Neuronal stem cell (in vitro differentiated cells): ENCODE results near the gene ANKS1B.

ENCODE experiments used
- DNase-seq: peaks from one replicate; pipeline ENCODE4 v3.0.0-alpha.2; 2013; ENCODE audit warnings: low spot score
- H2AFZ ChIP-seq: one replicate; pipeline ENCODE4 v1.6.1; 2013; ENCODE audit warnings: mild to moderate bottlenecking, low read length, inconsistent platforms
- H2AK5ac ChIP-seq: 2 replicates; pipeline ENCODE4 v1.6.1; 2013; ENCODE audit warnings: low read depth, mild to moderate bottlenecking, inconsistent platforms, low read length, moderate library complexity, mixed read lengths
- H2BK120ac ChIP-seq: 2 replicates; pipeline ENCODE4 v1.6.1; 2013; ENCODE audit warnings: low read depth, mild to moderate bottlenecking, inconsistent platforms, low read length, moderate library complexity, mixed read lengths
- H2BK12ac ChIP-seq: one replicate; pipeline ENCODE4 v1.6.1; 2013; ENCODE audit warnings: low read length, inconsistent platforms
- H2BK15ac ChIP-seq: 2 replicates; pipeline ENCODE4 v1.6.1; 2013; ENCODE audit warnings: mild to moderate bottlenecking, low read length, inconsistent platforms, mixed read lengths
- H2BK5ac ChIP-seq: one replicate; pipeline ENCODE4 v1.6.1; 2013; ENCODE audit warnings: inconsistent platforms, mild to moderate bottlenecking, low read length, moderate library complexity
- H3K14ac ChIP-seq: one replicate; pipeline ENCODE4 v1.6.1; 2013; ENCODE audit warnings: low read length, inconsistent platforms
- H3K18ac ChIP-seq: 2 replicates; pipeline ENCODE4 v1.6.1; 2013; ENCODE audit warnings: low read length, inconsistent platforms
- H3K23ac ChIP-seq: 2 replicates; pipeline ENCODE4 v1.6.1; 2013; ENCODE audit warnings: low read depth, mild to moderate bottlenecking, mixed read lengths, low read length, inconsistent platforms; ENCODE audit not compliant: poor library complexity
- H3K27ac ChIP-seq: replicated peaks from 3 replicates; pipeline ENCODE4 v1.5.1; 2013; ENCODE audit warnings: low read length, inconsistent platforms
- H3K27me3 ChIP-seq, 3 experiments: 2 replicates each; pipeline ENCODE4 v1.6.1; 2013; ENCODE audit warnings: low read length in 3 of 3, mild to moderate bottlenecking in 2 of 3, inconsistent platforms in 1 of 3, low read depth in 1 of 3, mixed read lengths in 1 of 3, moderate library complexity in 1 of 3; ENCODE audit not compliant: control insufficient read depth in 3 of 3, insufficient read depth in 3 of 3
- H3K36me3 ChIP-seq, 2 donors: replicated peaks in 1 of 2; 2 replicates each; pipeline ENCODE4 v1.6.1; 2013; ENCODE audit warnings: low read length in 2 of 2; ENCODE audit not compliant: control insufficient read depth in 2 of 2, insufficient read depth in 2 of 2
- H3K4ac ChIP-seq: 2 replicates; pipeline ENCODE4 v1.6.1; 2013; ENCODE audit warnings: inconsistent platforms, mild to moderate bottlenecking, low read length, moderate library complexity
- H3K4me1 ChIP-seq, 2 donors: 1 replicate in 1 of 2; 2 replicates in 1 of 2; pipeline ENCODE4 v1.6.1; 2013; ENCODE audit warnings: low read length in 2 of 2, low read depth in 1 of 2; ENCODE audit not compliant: control insufficient read depth in 2 of 2, insufficient read depth in 1 of 2
- H3K4me2 ChIP-seq: one replicate; pipeline ENCODE4 v1.6.1; 2013; ENCODE audit warnings: mild to moderate bottlenecking, low read length, inconsistent platforms; ENCODE audit not compliant: insufficient read depth, poor library complexity, severe bottlenecking
- H3K4me3 ChIP-seq, 2 donors: 2 replicates each; pipeline ENCODE4 v1.5.1; 2013; ENCODE audit warnings: low read length in 2 of 2, mild to moderate bottlenecking in 2 of 2, inconsistent platforms in 1 of 2, moderate library complexity in 1 of 2
- H3K79me1 ChIP-seq: one replicate; pipeline ENCODE4 v1.6.1; 2013; ENCODE audit warnings: low read depth, mild to moderate bottlenecking, inconsistent platforms, low read length, moderate library complexity
- H3K9ac ChIP-seq: one replicate; pipeline ENCODE4 v1.6.1; 2013; ENCODE audit warnings: mild to moderate bottlenecking, low read depth, low read length, inconsistent platforms; ENCODE audit not compliant: poor library complexity
- H3K9me3 ChIP-seq, 2 donors: replicated peaks in 1 of 2; 2 replicates each; pipeline versions ENCODE3 to v1.6.1; 2013; ENCODE audit warnings: low read length in 2 of 2, mild to moderate bottlenecking in 2 of 2, inconsistent platforms in 1 of 2, low read depth in 1 of 2, mixed read lengths in 1 of 2, moderate library complexity in 1 of 2; ENCODE audit not compliant: control insufficient read depth in 2 of 2, insufficient read depth in 1 of 2
- H4K8ac ChIP-seq: one replicate; pipeline ENCODE4 v1.6.1; 2013; ENCODE audit warnings: low read depth, mild to moderate bottlenecking, inconsistent platforms, low read length, moderate library complexity
- H4K91ac ChIP-seq: one replicate; pipeline ENCODE4 v1.6.1; 2013; ENCODE audit warnings: low read length, low read depth, mild to moderate bottlenecking, inconsistent platforms; ENCODE audit not compliant: poor library complexity
- WGBS, 2 donors: extraction: QIAGEN DNeasy Blood & Tissue Kit; methylation state at CpG; one replicate each; pipeline ENCODE4 v1.1.7; 2013; ENCODE audit warnings: missing lambda C conversion rate in 2 of 2, mixed read lengths in 1 of 2; ENCODE audit not compliant: insufficient read length in 2 of 2, insufficient replicate concordance in 1 of 2; ENCODE audit errors: extremely low coverage in 2 of 2; 5-methylcytosine and 5-hydroxymethylcytosine counted together

Gene ANKS1B

DNA sequence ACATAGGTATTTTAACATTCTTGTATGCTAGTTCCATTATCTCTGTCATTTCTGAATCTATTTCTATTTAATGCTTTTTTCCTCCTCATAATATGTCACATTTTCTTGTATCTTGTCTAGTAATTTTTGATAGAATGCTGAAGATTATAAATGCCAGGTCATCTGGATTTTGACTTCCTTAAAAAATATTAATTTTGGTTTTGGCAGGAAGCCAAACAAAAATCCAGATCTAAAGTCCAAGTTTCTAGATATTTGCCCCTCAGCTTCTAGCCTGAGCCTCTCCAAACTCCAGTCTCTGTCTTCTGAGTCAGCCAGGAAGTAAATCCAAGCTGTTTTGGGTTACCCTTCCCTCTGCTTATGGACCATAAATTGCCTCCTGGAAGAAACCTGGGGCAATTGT lies 1004.2 kb downstream of the ANKS1B start:
- Histone ChIP-seq H2BK120ac (no peak overlapping the region), H3K4me1 (no peaks in the 10 kb centered on the region), H3K36me3 (no peaks in the 10 kb centered on the region), H2AFZ (no peak overlapping the region), H4K91ac (no peak overlapping the region), H3K79me1 (no peaks in the 10 kb centered on the region), H2BK15ac (no peak overlapping the region), H2BK12ac (no peak overlapping the region), H3K9ac (no peak overlapping the region), H3K4me3 (no peak overlapping the region), H3K14ac (no peak overlapping the region), H3K9me3 (peaks cover 0 to 3% of the 10 kb centered on the region in 2 donors), H2AK5ac (no peak overlapping the region), H4K8ac (no peak overlapping the region), H3K4me2 (no peak overlapping the region), H3K18ac (no peak overlapping the region), H2BK5ac (no peak overlapping the region), H3K27ac (no peak overlapping the region), H3K23ac (no peak overlapping the region), H3K4ac (no peak overlapping the region), H3K27me3 (no peaks in the 10 kb centered on the region)
- DNase-seq: no peak

- Histone ChIP-seq H3K14ac (no peak overlapping the region), H4K8ac (no peak overlapping the region), H3K4ac (no peak overlapping the region), H2BK15ac (no peak overlapping the region), H3K36me3 (no peaks in the 10 kb centered on the region), H4K91ac (no peak overlapping the region), H2AK5ac (no peak overlapping the region), H2AFZ (no peak overlapping the region), H3K4me3 (no peak overlapping the region), H3K4me2 (no peak overlapping the region), H3K79me1 (no peaks in the 10 kb centered on the region), H3K18ac (no peak overlapping the region), H3K9ac (no peak overlapping the region), H3K27me3 (no peaks in the 10 kb centered on the region), H2BK120ac (no peak overlapping the region), H3K4me1 (no peaks in the 10 kb centered on the region), H3K9me3 (no peaks in the 10 kb centered on the region), H3K23ac (no peak overlapping the region), H2BK12ac (no peak overlapping the region), H3K27ac (no peak overlapping the region), H2BK5ac (no peak overlapping the region)
- DNase-seq: no peak
- WGBS, 2 donors: no CpG with 5 or more reads among the region's 2 CpGs
Observed at GRCh38 chr12:98977186-98977585, 1007.5 kb downstream of the ANKS1B start.

GRCh38 chr12:98974767-98975381 lies 1009.9 kb downstream of the ANKS1B start:
- Histone ChIP-seq H3K4me1 (no peaks in the 10 kb centered on the region), H3K4me3 (no peak overlapping the region)

GRCh38 chr12:98973395-98973794 lies 1011.3 kb downstream of the ANKS1B start:
- H3K4me2 ChIP-seq: no peak overlapping the region
- H2BK120ac ChIP-seq: no peak overlapping the region
- no peak overlapping the region for H3K4me3 ChIP-seq
- no peak overlapping the region for H3K27ac ChIP-seq
- DNase-seq: no peak
- H3K27me3 ChIP-seq: no peaks in the 10 kb centered on the region
- H3K79me1 ChIP-seq: no peaks in the 10 kb centered on the region
- no peaks in the 10 kb centered on the region for H3K9me3 ChIP-seq
- H3K4me1 ChIP-seq: no peaks in the 10 kb centered on the region
- no peak overlapping the region for H3K4ac ChIP-seq
- H4K8ac ChIP-seq: no peak overlapping the region
- no CpG with 5 or more reads among the region's 2 CpGs for WGBS, 2 donors
- no peak overlapping the region for H2AK5ac ChIP-seq
- no peak overlapping the region for H3K18ac ChIP-seq
- no peak overlapping the region for H3K23ac ChIP-seq
- no peak overlapping the region for H2BK5ac ChIP-seq
- no peak overlapping the region for H2AFZ ChIP-seq
- no peak overlapping the region for H2BK15ac ChIP-seq
- H3K36me3 ChIP-seq: no peaks in the 10 kb centered on the region
- H4K91ac ChIP-seq: no peak overlapping the region
- no peak overlapping the region for H2BK12ac ChIP-seq
- H3K14ac ChIP-seq: no peak overlapping the region
- H3K9ac ChIP-seq: no peak overlapping the region

More at GRCh38 chr12:98974767-98975381, 1009.9 kb downstream of the ANKS1B start:
- no peaks in the 10 kb centered on the region for H3K27me3 ChIP-seq
- no peaks in the 10 kb centered on the region for H3K36me3 ChIP-seq
- no peaks in the 10 kb centered on the region for H3K9me3 ChIP-seq
- H3K9ac ChIP-seq: no peak overlapping the region
- H3K4ac ChIP-seq: no peak overlapping the region
- H3K4me2 ChIP-seq: no peak overlapping the region
- no peak overlapping the region for H2BK120ac ChIP-seq
- H4K91ac ChIP-seq: no peak overlapping the region
- no peak overlapping the region for H3K23ac ChIP-seq
- no peak overlapping the region for H2AFZ ChIP-seq
- H4K8ac ChIP-seq: no peak overlapping the region
- H2AK5ac ChIP-seq: no peak overlapping the region
- no peak overlapping the region for H3K14ac ChIP-seq
- H2BK15ac ChIP-seq: no peak overlapping the region
- no peaks in the 10 kb centered on the region for H3K79me1 ChIP-seq
- no peak overlapping the region for H3K27ac ChIP-seq
- no peak overlapping the region for H2BK5ac ChIP-seq
- no peak overlapping the region for H3K18ac ChIP-seq
- no peak overlapping the region for H2BK12ac ChIP-seq
- no peak for DNase-seq
